ENCODE data around the gene AMPD2.

DNA sequence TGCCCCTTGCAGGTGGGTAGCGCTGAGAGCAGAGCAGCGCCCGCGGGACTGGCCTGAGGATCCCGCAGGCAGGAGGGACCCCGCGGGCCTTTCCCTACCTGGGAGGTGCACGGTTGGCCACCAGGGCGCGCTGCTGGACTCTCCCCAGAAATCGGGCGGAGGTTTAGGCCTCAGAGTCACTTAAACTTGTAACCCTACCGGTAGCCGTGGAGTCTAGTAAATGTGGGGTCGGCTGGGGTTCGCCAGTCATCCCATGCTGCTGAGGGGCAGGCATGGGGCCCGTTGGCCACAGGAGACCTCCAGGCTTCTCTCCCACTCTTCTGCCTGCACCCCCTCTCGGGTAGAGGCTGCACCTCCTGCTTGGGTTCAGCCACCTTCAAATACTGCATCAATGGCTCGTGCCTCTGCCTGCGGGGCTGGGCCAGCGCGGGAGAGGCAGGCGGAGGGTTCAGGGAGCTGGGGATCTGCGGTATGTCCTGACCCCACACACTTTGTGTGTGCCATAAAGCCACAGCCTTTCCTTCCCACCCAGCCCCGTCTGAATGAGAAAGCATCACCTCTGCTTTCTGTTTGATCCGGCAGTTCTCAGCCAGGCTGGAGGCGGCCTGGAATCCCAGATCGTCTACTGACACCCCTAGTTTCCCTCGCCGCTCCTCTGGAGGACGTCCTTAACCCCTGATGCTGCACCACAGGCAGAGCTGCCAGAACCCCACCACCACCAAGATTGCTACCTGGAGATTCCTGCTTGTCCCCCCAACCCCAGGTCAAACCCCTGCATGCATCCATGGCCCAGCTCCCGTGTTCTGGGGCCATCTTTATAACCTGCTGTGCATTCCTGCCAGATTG is 24.0 kb downstream of the AMPD2 start:
- TF ChIP-seq, protein P1, sequence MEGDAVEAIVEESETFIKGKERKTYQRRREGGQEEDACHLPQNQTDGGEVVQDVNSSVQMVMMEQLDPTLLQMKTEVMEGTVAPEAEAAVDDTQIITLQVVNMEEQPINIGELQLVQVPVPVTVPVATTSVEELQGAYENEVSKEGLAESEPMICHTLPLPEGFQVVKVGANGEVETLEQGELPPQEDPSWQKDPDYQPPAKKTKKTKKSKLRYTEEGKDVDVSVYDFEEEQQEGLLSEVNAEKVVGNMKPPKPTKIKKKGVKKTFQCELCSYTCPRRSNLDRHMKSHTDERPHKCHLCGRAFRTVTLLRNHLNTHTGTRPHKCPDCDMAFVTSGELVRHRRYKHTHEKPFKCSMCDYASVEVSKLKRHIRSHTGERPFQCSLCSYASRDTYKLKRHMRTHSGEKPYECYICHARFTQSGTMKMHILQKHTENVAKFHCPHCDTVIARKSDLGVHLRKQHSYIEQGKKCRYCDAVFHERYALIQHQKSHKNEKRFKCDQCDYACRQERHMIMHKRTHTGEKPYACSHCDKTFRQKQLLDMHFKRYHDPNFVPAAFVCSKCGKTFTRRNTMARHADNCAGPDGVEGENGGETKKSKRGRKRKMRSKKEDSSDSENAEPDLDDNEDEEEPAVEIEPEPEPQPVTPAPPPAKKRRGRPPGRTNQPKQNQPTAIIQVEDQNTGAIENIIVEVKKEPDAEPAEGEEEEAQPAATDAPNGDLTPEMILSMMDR (IDR thresholded peaks at IDR 0.05): peak; percentile 87 to 90 (median 89)
- no peak for TF ChIP-seq POLR2AphosphoS5 (IDR thresholded peaks at IDR 0.05)

Measured in upper lobe of left lung (tissue), 4 donors.